ENCODE measurements around the gene MTRF1L.
"Not testable (repeated sequence)": the region's sequence is repeated elsewhere in the genome, so short reads cannot be mapped to it uniquely, and the experiment has no call there.

The MTRF1L gene

DNA sequence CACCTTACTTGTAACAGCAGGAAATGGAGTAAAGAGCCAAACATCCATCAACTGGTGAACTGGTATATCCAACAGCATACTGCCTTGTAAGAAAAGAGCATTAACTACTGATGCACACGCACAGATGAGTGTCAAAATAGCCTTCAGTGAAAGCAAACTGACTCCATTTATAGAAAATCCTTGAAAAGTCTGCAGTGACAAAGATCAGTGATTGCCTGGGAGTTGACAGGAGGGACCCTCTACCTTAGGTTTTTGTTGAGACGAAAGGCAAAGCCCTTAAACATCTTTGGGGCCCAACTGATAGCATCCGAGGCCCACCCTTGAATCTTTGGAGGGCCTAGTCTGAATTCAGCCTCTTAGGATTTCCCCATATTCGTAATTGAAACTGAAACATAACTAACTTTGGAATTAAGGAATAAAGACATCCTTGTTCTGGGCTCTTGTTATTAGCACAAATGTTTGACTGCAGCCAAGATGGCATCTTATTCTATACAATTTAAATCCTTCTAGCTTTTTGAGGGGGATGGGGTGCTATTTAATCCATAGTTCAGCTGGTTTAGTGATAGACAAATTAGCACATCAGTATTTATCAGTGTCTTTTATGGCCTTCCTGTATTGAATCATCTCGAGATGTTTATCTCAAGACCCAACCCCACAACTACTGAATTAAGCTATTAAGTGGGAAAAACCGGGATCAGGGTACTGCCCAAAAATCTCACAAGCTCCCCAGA, 32.7 kb downstream of the MTRF1L start:
- DNase-seq, result no peak

DNA sequence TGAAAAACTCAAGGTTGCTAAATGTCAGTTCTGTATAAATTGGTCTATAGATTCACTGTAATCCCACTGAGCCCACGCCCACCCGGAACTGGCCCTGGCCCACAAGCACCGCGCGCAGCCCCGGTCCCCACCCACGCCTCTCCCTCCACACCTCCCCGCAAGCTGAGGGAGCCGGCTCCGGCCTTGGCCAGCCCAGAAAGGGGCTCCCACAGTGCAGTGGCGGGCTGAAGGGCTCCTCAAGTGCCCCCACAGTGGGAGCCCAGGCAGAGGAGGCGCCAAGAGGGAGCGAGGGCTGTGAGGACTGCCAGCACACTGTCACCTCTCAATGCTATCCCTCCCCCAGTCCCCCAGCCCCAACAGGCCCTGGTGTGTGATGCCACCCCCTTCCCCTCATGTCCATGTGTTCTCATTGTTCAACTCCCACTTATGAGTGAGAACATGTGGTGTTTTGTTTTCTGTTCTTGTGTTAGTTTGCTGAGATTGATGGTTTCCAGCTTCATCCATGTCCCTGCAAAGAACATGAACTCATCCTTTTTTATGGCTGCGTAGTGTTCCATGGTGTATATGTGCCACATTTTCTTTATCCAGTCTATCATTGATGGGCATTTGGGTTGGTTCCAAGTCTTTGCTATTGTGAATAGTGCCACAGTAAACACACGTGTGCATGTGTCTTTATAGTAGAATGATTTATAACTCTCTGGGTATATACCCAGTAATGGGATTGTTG, 36.2 kb downstream of the MTRF1L start:
- DNase-seq, result not testable (repeated sequence)

DNA sequence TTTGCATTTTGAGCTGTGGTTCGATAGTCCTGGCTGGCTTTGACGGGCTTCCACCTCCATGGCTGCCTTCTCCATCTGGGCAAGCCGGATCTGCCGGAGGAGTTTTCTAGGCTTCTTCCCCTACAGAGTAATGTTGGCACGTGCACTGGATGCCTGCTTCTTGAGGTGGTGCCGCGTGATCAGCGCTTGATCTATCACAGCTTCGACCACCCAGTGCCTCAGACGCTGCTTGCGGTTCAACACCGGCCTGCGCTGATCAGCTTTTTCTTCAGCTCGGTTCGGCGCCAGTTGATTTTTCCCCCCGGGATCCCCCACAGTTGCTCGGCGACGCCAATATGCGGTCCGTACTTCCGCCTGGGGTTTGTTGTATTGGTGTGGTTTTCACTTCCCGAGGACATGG, 43.2 kb downstream of the MTRF1L start:
- DNase-seq, result no peak

DNA sequence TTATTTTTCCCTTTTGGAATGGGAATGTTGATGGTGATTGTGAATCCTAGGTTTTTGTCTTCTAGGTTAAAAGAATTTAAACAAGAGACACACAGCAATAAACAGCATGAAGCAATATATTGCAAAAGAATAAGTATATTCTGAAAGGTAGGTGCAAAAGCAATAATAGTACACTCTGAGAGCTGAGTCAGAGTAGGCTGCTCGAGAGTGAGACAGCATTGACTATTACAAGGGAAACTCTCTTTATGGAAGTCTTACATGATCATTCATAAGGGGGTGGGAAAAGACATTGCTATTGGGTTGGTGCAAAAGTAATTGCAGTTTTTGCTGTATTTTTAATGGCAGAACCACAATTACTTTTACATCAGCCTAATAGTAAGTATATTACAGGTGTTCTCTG, 44.7 kb downstream of the MTRF1L start:
- no peak for DNase-seq

DNA sequence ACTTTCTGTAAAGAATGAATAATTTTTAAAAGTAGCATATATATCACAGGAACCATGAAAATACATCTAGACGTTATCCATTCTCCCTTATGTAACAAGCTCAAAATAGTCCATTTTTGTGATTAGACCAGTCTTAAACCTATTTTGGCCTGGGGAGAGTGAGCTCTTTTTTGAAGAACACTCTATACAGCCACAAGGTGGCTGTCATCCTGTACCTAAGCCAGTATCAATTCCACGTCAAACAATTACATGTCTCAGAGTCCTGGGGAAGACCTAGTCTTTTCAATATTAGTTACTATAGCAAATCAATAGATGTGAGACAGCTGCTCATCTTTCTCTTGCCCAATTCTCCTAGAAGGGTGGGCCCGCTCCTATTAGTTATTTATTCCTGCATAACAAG, 48.1 kb downstream of the MTRF1L start:
- no peak for DNase-seq

DNA sequence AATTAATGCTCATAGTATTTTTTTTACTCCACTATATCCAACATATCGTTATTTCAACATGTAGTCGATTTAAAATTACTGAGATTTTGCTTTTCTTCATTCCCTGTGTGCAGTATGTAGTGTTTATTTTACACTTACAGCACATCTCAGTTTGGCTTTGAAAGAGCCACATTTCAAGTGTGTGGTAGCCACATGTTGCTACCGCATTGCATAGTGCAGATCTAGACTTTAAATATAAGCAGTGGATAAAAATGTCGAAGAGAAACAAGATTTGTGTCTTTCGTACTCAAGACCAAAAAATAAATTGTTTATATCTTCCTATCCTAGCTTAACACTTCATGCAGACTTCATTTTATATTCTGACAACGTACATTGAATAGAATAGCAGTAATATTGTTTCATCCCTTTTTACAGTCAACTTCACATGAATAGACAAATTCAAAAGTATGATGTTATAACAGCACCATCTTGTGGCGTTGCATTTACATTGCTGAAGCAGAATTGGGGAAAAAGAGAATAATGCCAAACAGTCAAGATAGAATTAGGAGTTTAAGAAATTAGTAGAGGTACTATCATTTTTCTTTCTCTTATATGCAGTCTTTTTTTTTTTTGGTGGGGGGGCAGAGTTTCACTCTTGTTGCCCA, 49.5 kb downstream of the MTRF1L start:
- DNase-seq, result peak; percentile 12

DNA sequence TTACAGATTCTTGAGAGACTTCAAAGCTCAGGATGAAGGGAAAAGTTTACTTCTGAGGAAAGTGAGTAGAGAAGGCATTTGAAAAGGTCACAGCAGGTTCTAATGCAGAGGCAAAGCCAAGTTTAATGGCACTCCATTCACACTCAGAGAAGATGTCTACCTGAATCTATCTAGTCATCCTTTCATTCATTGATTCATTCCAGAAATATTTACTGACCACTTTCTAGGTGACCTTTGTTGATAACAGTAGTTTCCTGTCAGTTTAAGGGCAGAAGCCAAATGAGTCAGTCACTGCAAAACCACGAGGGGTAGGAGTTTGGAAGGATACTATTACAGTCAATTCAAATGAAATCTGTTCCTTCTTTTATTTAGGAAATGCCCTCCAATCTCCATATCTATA, 50.5 kb downstream of the MTRF1L start:
- no peak for DNase-seq

DNA sequence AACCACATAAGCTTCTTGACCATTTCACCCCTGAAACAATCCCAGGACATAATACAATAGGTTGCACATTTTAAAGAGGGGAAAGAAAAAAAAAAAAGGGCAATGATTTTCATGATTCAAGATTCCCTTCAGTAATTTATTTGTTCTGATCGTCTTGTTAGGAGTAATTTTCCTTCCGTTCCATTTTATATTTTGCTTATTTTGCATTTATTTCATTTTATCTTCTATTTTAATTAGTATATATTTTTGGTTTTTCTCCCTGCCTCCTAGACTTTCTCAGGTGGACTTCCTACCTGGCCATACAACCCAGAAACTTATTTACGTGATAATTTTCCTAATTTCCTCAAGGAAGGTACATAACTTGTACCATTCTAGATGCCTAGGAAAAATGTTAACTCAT, 52.3 kb downstream of the MTRF1L start:
- no peak for DNase-seq

DNA sequence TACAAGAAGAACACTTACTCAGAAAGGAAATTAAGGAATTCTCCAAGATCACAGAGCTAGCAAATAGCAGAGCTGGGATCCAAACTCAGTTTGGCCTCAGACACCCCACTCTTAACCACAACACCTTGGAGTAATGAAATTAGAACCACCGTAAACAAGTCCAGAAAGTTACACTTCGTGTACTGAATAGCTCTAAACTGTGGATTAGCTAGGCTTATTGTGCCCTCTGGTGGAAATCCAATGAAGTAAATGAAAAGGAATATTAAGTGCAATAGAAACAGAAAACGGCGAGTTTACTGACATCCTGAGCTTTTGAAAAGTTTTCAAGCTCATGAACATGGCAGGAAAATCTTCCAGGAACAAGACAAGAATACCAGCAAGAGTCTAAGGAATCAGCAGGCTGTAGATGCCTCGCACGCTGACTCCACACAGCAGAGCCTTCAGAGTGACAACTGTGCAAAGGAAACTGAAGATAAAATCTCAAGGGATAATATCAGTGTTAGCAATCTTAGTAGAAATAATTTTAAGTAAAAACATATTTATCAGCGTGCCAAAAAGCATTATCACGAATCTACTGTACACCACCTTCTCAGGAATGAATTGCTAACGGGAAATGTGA, 54.2 kb downstream of the MTRF1L start:
- peak; percentile 41 for DNase-seq

DNA sequence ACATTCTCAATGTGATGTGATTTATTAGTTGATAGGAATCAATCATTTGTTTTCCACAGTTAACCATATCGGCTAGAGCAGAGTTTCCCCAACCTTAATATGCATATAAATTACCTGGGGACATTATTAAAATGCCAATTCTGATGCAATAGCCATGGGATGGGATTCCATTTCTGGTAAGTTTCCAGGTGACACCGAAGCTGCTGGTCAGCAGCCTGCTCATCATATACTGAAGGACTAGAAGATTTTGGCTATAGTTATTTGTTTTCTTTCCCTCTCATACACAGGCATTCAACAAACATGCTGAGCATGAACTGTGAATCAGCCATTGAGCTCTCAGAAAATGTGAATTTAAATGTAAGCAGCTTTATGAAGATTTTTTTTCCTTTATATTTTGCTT, 55.5 kb downstream of the MTRF1L start:
- no peak for DNase-seq

DNA sequence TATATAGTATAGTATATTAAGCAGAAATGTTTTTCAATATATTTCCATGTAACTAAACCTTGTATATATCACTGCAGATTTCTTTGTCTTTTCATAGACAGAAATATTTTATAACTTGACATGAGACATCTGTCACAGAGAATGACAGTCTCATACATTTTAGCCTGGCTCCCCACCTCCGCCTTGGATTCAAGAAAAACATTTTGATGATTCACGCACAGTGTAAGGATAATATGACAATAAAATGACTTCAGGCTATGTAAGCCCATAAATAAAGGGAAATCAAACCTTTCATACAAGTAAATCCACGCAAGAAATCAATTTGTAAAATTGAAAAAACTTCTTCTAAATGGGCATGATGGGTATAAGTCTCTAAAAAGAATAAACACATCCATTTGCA, 56.0 kb downstream of the MTRF1L start:
- no peak for DNase-seq

DNA sequence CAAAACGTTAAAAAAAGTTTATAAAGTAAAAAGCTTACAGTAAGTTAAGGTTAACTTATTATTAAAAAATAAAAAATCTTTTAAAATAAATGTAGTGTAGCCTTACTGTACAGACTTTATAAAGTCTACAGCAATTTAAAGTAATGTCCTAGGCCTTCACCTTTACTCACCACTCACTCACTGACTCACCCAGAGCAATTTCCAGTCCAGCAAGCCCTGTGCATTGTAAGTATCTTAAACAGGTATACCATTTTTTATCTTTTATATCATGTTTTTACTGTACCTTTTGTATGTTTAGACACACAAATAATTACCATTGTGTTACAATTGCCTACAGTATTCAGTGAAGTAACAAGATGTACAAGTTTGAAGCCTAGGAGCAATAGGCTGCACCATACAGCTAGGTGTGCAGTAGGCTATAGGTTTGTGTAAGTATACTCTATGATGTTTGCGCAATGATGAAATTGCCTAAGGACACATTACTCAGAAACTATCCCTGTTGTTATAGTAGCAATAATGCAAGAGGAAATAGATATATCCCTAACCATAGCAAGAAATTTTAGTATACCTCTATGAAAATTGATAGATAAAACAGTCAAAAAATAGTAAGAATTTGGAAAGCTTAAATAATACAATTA, 59.1 kb downstream of the MTRF1L start:
- DNase-seq, result no peak

DNA sequence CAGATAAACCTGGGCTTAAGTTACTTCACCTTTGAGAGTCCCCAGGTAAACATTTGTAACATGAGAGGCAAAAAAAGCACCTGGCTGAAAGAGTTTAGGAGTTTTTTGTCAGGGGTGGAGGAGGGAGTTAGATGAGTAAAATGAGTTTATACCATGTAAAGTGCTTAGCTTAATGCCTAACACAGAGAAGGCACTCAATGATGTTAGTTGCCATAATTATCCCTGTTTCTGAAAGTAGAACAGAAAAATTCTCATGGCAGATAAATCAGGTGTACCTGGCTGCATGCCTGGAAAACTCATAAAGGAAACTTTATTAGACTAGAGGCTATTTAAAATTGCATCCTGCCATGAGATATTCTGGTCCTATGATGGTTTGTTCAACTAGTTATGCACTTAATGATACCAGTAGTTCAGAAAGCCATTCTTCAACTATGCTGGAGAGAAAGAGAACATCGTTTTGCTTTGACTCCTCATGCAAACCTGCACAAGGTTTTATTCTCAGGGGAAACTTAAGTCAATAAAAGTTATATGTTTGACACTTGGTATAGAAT, 60.1 kb downstream of the MTRF1L start:
- DNase-seq, result no peak

DNA sequence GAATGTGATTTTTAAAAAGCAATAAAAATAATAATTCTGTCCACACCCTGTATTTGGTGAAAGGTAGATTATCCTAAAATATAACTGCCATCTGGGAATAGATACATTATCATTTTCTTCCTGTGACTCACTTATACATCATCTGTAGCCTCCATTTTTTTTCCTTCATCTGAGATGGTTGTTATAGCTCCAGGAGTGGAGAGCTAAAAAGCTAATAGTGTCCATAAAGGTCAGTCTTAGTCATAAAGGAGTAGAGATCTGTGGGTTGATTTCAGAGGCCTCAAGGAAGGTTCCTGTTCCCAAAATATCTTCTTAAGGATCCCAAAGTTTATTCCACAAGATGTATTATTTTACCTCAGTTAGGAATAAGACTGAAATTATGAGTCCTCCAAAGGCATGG, 60.8 kb downstream of the MTRF1L start:
- no peak for DNase-seq
